NB4 (cell line): ENCODE results near the gene OR13C8.
"Not testable (repeated sequence)": the region's sequence is repeated elsewhere in the genome, so short reads cannot be mapped to it uniquely, and the experiment has no call there.

Experiments used
- CTCF ChIP-seq: IDR thresholded peaks from one replicate; pipeline ENCODE4 v1.5.1; 2012; ENCODE audit warnings: low read depth, low read length
- MAX ChIP-seq: IDR thresholded peaks from 2 replicates; pipeline ENCODE4 v1.6.1; 2011; ENCODE audit warnings: low read depth, low read length
- MYC ChIP-seq: IDR thresholded peaks from 2 replicates; pipeline ENCODE4 v1.6.1; 2011; ENCODE audit warnings: low read depth, low read length
- POLR2A ChIP-seq: IDR thresholded peaks from 2 replicates; pipeline ENCODE4 v1.6.1; 2011; ENCODE audit warnings: mild to moderate bottlenecking; ENCODE audit not compliant: insufficient read length; ENCODE audit errors: extremely low read depth

GRCh38 chr9:104599313-104599712, 30.3 kb downstream of the OR13C8 start, which contains the start of gene OR13C5:
- not testable (repeated sequence) for TF ChIP-seq MYC, CTCF, POLR2A, MAX
